HepG2 (cell line): ENCODE data around the gene SPATS2.

ENCODE experiments used
- CTCF ChIP-seq: sonication (generic); formaldehyde crosslinking; IDR thresholded peaks from 2 replicates; pipeline ENCODE4 v1.5.0; 2020; ENCODE audit warnings: mild to moderate bottlenecking, missing genetic modification reagents, moderate library complexity
- PRPF4 ChIP-seq: fragments of 200-400 bp; formaldehyde crosslinking; IDR thresholded peaks from 2 replicates; pipeline ENCODE4 v1.6.1; 2016; ENCODE audit warnings: low read length, low read depth; ENCODE audit not compliant: poor library complexity, severe bottlenecking

GRCh38 chr12:49332441-49332861 is 34.8 kb upstream of the SPATS2 start:
- no peak for TF ChIP-seq PRPF4
- no peak for TF ChIP-seq CTCF (CRISPR knock-in tag)
